Activated CD8-positive, alpha-beta memory T cell treated with anti-CD3 and anti-CD28 coated beads, Interleukin-2, amount 10 ng/mL, durations not matched to agents 7 days and 5 days (primary cell): ENCODE measurements around the gene ATP5PO. TPM values are rescaled to one million over a fixed set of nuclear protein-coding genes. Genes with fewer than 3 reads are reported as not detected.

Source experiments
- ATAC-seq: fragments of 150-1000 bp; cut with Tn5 transposase; one replicate; pipeline ENCODE4 v1.10.0; 2021; ENCODE audit warnings: moderate library complexity
- CTCF ChIA-PET: fragments of 350-600 bp; sonication (Branson Sonifier 250); formaldehyde crosslinking; loops from one replicate; lab custom pipeline; 2021; ENCODE audit warnings: antibody characterized with exemption; lab: Charles Lee
- DNase-seq: peaks from one replicate; pipeline ENCODE4 v3.0.0-alpha.2; 2020
- H3K27ac Mint-ChIP-seq: one replicate; pipeline ENCODE4 v1.8.0; 2021; ENCODE audit warnings: mild to moderate bottlenecking, mixed read lengths
- H3K27me3 Mint-ChIP-seq: one replicate; pipeline ENCODE4 v1.8.0; 2021; ENCODE audit warnings: mixed read lengths
- H3K36me3 Mint-ChIP-seq: one replicate; pipeline ENCODE4 v1.8.0; 2021; ENCODE audit warnings: mild to moderate bottlenecking, mixed read lengths
- H3K4me1 Mint-ChIP-seq: one replicate; pipeline ENCODE4 v1.8.0; 2021; ENCODE audit warnings: mixed read lengths
- H3K4me3 Mint-ChIP-seq: one replicate; pipeline ENCODE4 v1.8.0; 2021; ENCODE audit warnings: mild to moderate bottlenecking, moderate library complexity, mixed read lengths
- H3K9me3 Mint-ChIP-seq: one replicate; pipeline ENCODE4 v1.8.0; 2022; ENCODE audit warnings: low read depth, mixed read lengths
- total RNA-seq, 2 experiments: library from RNA; stranded (reverse); gene quantifications; one replicate each; pipeline ENCODE4 v1.2.3, GENCODE V29; 2021

ATP5PO gene
- total RNA-seq, 2 experiments from 2014 or later = 186 to 205 TPM

GRCh38 chr21:33855190-33855589 is 60.4 kb downstream of the ATP5PO start:
- Mint-ChIP-seq H3K4me1 (no peaks in the 10 kb centered on the region), H3K36me3 (no peaks in the 10 kb centered on the region), H3K27ac (no peak overlapping the region), H3K4me3 (no peak overlapping the region), H3K27me3 (peaks cover 6% of the 10 kb centered on the region), H3K9me3 (no peaks in the 10 kb centered on the region)
- DNase-seq (no peak), ATAC-seq (no peak)
- CTCF ChIA-PET = no interaction called here

DNA sequence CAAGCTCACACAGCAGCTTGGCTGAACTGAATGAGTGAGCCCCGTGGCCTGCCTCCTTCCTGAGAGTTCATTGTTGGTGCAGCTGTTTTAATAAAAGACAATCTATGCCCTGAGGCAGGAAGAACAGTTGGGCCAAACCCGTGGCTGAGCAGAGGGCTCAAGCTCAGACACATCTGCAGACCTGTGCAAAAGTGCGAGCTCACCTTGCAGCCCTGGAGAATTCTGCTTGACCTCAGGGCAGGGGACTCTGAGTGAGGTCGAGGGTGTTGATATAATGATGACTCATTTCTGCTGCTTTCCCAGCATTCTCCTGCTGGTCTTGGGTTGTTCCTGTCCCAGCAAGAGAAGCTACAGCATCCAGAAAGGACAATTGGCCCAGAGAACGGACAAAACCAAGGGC is 61.0 kb downstream of the ATP5PO start:
- H3K36me3 Mint-ChIP-seq = no peaks in the 10 kb centered on the region
- no peak for DNase-seq
- H3K27me3 Mint-ChIP-seq = peaks cover 6% of the 10 kb centered on the region
- no peak overlapping the region for H3K27ac Mint-ChIP-seq
- CTCF ChIA-PET = no interaction called here
- no peaks in the 10 kb centered on the region for H3K4me1 Mint-ChIP-seq
- no peak for ATAC-seq
- H3K4me3 Mint-ChIP-seq = no peak overlapping the region
- H3K9me3 Mint-ChIP-seq = no peaks in the 10 kb centered on the region

Other genes with a start within 250 kb of the ATP5PO start
- 100 to 1,000 TPM in 1 of 2 experiments, 10 to 100 TPM in 1; 82.9 to 124 TPM for gene MRPS6, start 157.8 kb upstream of the ATP5PO start, total RNA-seq
- 10 to 100 TPM; 29.2 to 34.7 TPM for gene SLC5A3, start 157.8 kb upstream of the ATP5PO start, total RNA-seq